Nephron (organoid): ENCODE data around the gene KCNC4.
A peak's percentile ranks its signal among the peaks of the same experiment; 100 is the strongest.

Source experiments
- H3K27ac Mint-ChIP-seq, 3 experiments: 2 replicates each; pipeline ENCODE4 v1.8.0; 2020; ENCODE audit warnings: mixed read lengths in 3 of 3, mild to moderate bottlenecking in 2 of 3, moderate library complexity in 1 of 3
- H3K27me3 Mint-ChIP-seq: 2 replicates; pipeline ENCODE4 v1.8.0; 2021; ENCODE audit warnings: low read depth, mild to moderate bottlenecking, moderate library complexity, mixed read lengths
- H3K36me3 Mint-ChIP-seq: 2 replicates; pipeline ENCODE4 v1.8.0; 2020; ENCODE audit warnings: low read depth, mixed read lengths
- H3K4me1 Mint-ChIP-seq: 2 replicates; pipeline ENCODE4 v1.8.0; 2020; ENCODE audit warnings: mixed read lengths
- H3K4me3 Mint-ChIP-seq, 3 experiments: 2 replicates each; pipeline ENCODE4 v1.8.0; 2020; ENCODE audit warnings: mild to moderate bottlenecking in 3 of 3, mixed read lengths in 3 of 3, moderate library complexity in 2 of 3
- H3K9me3 Mint-ChIP-seq: 2 replicates; pipeline ENCODE4 v1.8.0; 2020; ENCODE audit warnings: mixed read lengths
- CTCF ChIP-seq, 3 experiments: fragments of 200-600 bp; sonication (generic); IDR thresholded peaks; one replicate each; pipeline ENCODE4 v1.5.0; 2021; ENCODE audit warnings: antibody characterized with exemption in 3 of 3; ENCODE audit not compliant: unreplicated experiment in 3 of 3

The KCNC4 gene

GRCh38 chr1:110209715-110210603 is at the start of gene KCNC4:
KCNC4 (plus strand) TSS chr1:110210314; CDS start chr1:110211500, 1,186 bp downstream.
- peak within 1 kb of the TSS; percentile 87 to 92 (median 88) for H3K4me3 Mint-ChIP-seq
- H3K9me3 Mint-ChIP-seq, result no peaks in the 10 kb centered on the region
- peaks cover 86% of the 10 kb centered on the region for H3K27me3 Mint-ChIP-seq
- peak within 1 kb of the TSS in 2 of 3 experiments; percentile 40 to 62 for H3K27ac Mint-ChIP-seq
- TF ChIP-seq CTCF (IDR thresholded peaks at IDR 0.05; ENCODE audit: unreplicated experiment in 3 of 3), result no peak
- peaks cover 20% of the 10 kb centered on the region for H3K4me1 Mint-ChIP-seq
- H3K36me3 Mint-ChIP-seq, result no peaks in the 10 kb centered on the region

- Mint-ChIP-seq H3K27me3 (peaks cover 66% of the 10 kb centered on the region), H3K36me3 (no peaks in the 10 kb centered on the region), H3K4me1 (peaks cover 4% of the 10 kb centered on the region), H3K27ac (no peak overlapping the region), H3K9me3 (peaks cover 5% of the 10 kb centered on the region), H3K4me3 (no peak overlapping the region)
- no peak for TF ChIP-seq CTCF (IDR thresholded peaks at IDR 0.05; ENCODE audit: unreplicated experiment in 3 of 3)
Measured at GRCh38 chr1:110160538-110161100, 49.5 kb upstream of the KCNC4 start.

GRCh38 chr1:110161165-110161564 is 48.9 kb upstream of the KCNC4 start:
- H3K27ac Mint-ChIP-seq, result no peak overlapping the region
- H3K27me3 Mint-ChIP-seq, result peaks cover 66% of the 10 kb centered on the region
- H3K36me3 Mint-ChIP-seq, result no peaks in the 10 kb centered on the region
- no peak overlapping the region for H3K4me3 Mint-ChIP-seq
- TF ChIP-seq CTCF (IDR thresholded peaks at IDR 0.05; ENCODE audit: unreplicated experiment in 3 of 3), result no peak
- peaks cover 5% of the 10 kb centered on the region for H3K9me3 Mint-ChIP-seq
- H3K4me1 Mint-ChIP-seq, result peaks cover 4% of the 10 kb centered on the region

GRCh38 chr1:110161849-110162248 is 48.3 kb upstream of the KCNC4 start:
- no peaks in the 10 kb centered on the region for H3K36me3 Mint-ChIP-seq
- no peak overlapping the region for H3K27ac Mint-ChIP-seq
- H3K4me1 Mint-ChIP-seq, result peaks cover 4% of the 10 kb centered on the region
- H3K27me3 Mint-ChIP-seq, result peaks cover 67% of the 10 kb centered on the region
- TF ChIP-seq CTCF (IDR thresholded peaks at IDR 0.05; ENCODE audit: unreplicated experiment in 3 of 3), result no peak
- H3K4me3 Mint-ChIP-seq, result no peak overlapping the region
- peaks cover 5% of the 10 kb centered on the region for H3K9me3 Mint-ChIP-seq

- Mint-ChIP-seq H3K36me3 (no peaks in the 10 kb centered on the region), H3K27me3 (peaks cover 79% of the 10 kb centered on the region), H3K4me1 (peaks cover 4% of the 10 kb centered on the region), H3K27ac (no peak overlapping the region), H3K4me3 (no peak overlapping the region), H3K9me3 (no peaks in the 10 kb centered on the region)
- TF ChIP-seq CTCF (IDR thresholded peaks at IDR 0.05; ENCODE audit: unreplicated experiment in 3 of 3), result no peak
Measured at GRCh38 chr1:110163591-110163990, 46.5 kb upstream of the KCNC4 start.
